Measurements from ENCODE around the gene CCDC149.
A peak's percentile ranks its signal among the peaks of the same experiment; 100 is the strongest.

The CCDC149 gene

DNA sequence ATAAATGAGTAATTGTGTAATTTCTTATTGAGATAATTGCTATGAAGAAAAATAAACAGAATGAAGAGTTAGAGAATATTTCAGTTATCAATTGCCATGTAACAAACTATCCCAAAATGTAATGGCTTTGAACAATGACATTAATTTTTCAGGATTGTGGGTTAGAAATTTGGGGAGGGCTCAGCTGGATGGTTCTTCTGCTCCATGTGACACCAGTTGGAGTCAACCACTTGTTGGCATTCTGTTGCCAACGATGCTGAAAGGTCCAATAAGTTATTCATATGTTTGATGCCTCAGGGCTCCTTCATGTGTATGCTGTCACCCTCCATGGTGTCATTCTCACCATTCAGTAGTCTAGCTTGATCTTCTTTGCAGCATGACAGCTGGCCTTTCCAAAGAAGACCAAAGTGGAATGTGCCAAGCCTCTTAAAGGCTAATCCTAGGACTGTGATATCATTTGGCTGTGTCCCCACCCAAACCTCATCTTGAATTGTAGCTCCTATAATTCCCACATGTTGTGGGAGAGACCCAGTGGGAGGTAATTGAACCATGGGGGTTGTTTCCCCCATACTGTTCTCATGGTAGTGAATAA is 20.9 kb upstream of the CCDC149 start:
- Histone ChIP-seq H3K36me3 (ENCODE audit: control insufficient read depth, insufficient read depth, low read length) (no peaks in the 10 kb centered on the region), H3K4me3 (ENCODE audit: extremely low read depth, insufficient read depth, low read length, poor library complexity, severe bottlenecking) (no peak overlapping the region), H3K9me3 (ENCODE audit: control insufficient read depth, low read length) (peaks cover 6% of the 10 kb centered on the region), H3K4me1 (ENCODE audit: control insufficient read depth, insufficient read depth, low read length, poor library complexity, severe bottlenecking) (no peaks in the 10 kb centered on the region), H3K27ac (ENCODE audit: low read depth, low read length, severe bottlenecking) (no peak overlapping the region)
- 71 to 83% methylated on average over 1 of the region's 1 CpG for WGBS, 2 experiments (ENCODE audit: insufficient coverage in 2 of 2)

DNA sequence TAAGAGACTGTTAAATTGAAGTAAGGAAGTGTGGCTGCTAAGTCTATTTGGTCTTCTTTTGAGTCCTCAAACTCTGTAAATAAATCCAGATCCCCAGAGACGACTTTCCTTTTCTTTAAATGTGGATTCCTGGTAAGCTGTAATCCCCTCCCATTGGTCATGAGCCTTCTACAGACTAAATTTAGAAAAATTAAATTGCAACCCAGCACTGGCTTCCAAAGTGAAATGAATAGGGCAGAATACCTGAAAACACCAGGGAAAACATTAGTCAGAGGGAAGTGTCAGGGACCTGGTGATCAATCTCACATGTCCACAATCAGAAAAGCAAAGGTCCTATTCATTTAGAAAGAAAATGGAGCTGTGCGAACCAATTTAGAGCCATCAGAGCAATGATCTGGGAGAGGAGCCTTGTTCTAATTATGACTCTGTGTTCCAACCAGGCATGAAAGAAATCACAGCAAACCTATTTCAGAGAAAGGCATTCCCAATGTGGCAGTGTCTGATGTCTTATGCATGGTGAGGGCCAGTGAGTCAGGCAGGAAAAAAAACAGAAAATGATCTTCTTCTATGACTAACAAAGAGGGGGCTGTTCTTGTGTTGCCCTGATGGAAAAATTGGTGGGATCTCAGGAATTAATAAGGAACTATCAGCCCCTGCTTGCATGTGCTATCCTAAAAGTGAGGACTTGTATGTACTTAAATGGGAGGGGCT is 19.8 kb upstream of the CCDC149 start:
- WGBS, 2 experiments (ENCODE audit: insufficient coverage in 2 of 2) = 80 to 83% methylated on average over 1 of the region's 2 CpGs
- H3K27ac ChIP-seq (ENCODE audit: low read depth, low read length, severe bottlenecking) = peak overlapping the region; percentile 51
- no peaks in the 10 kb centered on the region for H3K4me1 ChIP-seq (ENCODE audit: control insufficient read depth, insufficient read depth, low read length, poor library complexity, severe bottlenecking)
- H3K9me3 ChIP-seq (ENCODE audit: control insufficient read depth, low read length) = peaks cover 2% of the 10 kb centered on the region
- no peaks in the 10 kb centered on the region for H3K36me3 ChIP-seq (ENCODE audit: control insufficient read depth, insufficient read depth, low read length)
- H3K4me3 ChIP-seq (ENCODE audit: extremely low read depth, insufficient read depth, low read length, poor library complexity, severe bottlenecking) = no peak overlapping the region

DNA sequence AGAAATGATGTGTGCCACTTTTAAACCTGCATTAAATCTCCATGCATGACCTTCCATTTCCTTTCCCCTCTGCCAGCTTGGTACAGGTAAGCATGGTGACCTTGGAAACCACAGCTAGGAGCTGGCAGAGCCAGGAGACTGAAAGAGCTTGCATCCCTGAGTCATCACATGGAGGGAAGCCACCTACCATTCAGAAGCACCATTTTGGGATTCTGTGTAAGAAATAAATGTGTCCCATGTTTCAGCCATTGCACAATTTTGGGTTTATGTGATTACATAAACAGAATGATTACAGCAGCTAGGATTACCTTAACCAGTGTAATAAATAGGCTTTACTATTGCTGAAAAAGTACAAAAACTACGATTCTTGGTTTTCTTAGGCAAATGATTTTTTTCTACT is 17.3 kb upstream of the CCDC149 start:
- no peaks in the 10 kb centered on the region for H3K9me3 ChIP-seq (ENCODE audit: control insufficient read depth, low read length)
- no CpG with 5 or more reads among the region's 1 CpG for WGBS, 2 experiments (ENCODE audit: insufficient coverage in 2 of 2)
- no peak overlapping the region for H3K27ac ChIP-seq (ENCODE audit: low read depth, low read length, severe bottlenecking)
- H3K4me3 ChIP-seq (ENCODE audit: extremely low read depth, insufficient read depth, low read length, poor library complexity, severe bottlenecking) = no peak overlapping the region
- H3K4me1 ChIP-seq (ENCODE audit: control insufficient read depth, insufficient read depth, low read length, poor library complexity, severe bottlenecking) = no peaks in the 10 kb centered on the region
- H3K36me3 ChIP-seq (ENCODE audit: control insufficient read depth, insufficient read depth, low read length) = no peaks in the 10 kb centered on the region

DNA sequence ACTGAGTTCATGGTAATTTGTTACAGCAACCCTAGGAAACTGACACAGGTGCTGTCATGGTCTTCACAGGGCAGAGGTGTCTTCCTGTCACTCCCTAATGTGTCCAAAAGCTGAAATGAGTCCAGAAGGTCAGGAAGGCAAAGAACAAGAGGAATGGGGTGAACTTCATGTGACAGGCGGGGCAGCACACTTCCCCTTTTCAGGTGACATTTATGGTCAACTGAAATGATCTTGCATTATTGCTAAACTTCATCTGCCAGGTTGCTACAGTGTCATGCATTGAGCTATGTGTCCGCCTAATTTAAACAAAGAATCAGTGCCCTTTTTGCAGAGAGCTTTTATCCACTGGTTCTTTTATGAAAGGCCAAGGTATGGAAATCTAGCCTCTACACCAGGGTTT is 15.9 kb upstream of the CCDC149 start:
- 96 to 100% methylated on average over 2 of the region's 2 CpGs for whole genome bisulfite sequencing, 2 experiments (ENCODE audit: insufficient coverage in 2 of 2)
- H3K27ac ChIP-seq (ENCODE audit: low read depth, low read length, severe bottlenecking) = no peak overlapping the region
- no peaks in the 10 kb centered on the region for H3K36me3 ChIP-seq (ENCODE audit: control insufficient read depth, insufficient read depth, low read length)
- H3K9me3 ChIP-seq (ENCODE audit: control insufficient read depth, low read length) = peaks cover 6% of the 10 kb centered on the region
- H3K4me3 ChIP-seq (ENCODE audit: extremely low read depth, insufficient read depth, low read length, poor library complexity, severe bottlenecking) = no peak overlapping the region
- no peaks in the 10 kb centered on the region for H3K4me1 ChIP-seq (ENCODE audit: control insufficient read depth, insufficient read depth, low read length, poor library complexity, severe bottlenecking)

DNA sequence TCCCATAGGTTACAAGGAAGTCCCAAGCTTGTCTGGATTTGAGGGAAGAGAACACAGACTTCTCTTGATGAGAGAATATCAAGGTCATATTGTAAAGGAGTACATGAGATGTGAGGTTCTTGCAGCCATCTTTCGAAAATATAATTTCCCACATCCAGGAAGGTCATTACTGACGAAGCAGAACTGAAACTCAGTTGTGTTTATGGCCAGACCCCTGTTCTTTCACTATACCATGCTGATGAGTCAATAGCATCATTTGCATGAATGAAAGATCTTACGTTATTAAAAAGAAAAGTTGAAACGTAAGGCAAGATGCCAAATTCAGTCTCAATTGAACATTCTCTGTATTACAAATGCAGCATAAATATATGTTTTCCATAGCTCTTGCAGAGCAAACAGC is 14.2 kb upstream of the CCDC149 start:
- H3K4me3 ChIP-seq (ENCODE audit: extremely low read depth, insufficient read depth, low read length, poor library complexity, severe bottlenecking) = no peak overlapping the region
- peaks cover 6% of the 10 kb centered on the region for H3K9me3 ChIP-seq (ENCODE audit: control insufficient read depth, low read length)
- H3K4me1 ChIP-seq (ENCODE audit: control insufficient read depth, insufficient read depth, low read length, poor library complexity, severe bottlenecking) = no peaks in the 10 kb centered on the region
- H3K27ac ChIP-seq (ENCODE audit: low read depth, low read length, severe bottlenecking) = no peak overlapping the region
- H3K36me3 ChIP-seq (ENCODE audit: control insufficient read depth, insufficient read depth, low read length) = no peaks in the 10 kb centered on the region
- 93 to 100% methylated on average over 1 to 4 of the region's 4 CpGs for WGBS, 2 experiments (ENCODE audit: insufficient coverage in 2 of 2)

DNA sequence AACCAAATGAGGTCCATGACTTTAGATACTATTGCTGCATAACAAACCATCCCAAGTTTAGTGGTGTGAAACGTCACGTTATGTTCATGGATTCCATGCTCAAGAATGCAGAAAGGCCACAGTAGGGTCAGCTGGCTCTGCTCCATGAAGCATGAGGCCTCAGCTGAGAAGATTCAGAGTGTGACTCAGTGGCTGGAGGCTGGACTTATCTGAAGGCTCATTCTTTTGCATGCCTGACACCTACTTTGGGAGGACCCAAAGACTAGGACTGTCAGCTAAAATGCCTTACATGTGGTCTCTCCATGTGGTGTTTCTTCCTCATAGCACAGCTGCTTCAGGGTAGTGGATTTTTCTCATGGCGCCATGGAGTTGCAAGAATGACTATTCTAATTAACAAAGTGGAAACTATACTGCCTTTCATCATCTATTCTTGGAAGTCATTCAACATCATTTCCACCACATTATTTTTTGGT is 11.5 kb upstream of the CCDC149 start:
- H3K36me3 ChIP-seq (ENCODE audit: control insufficient read depth, insufficient read depth, low read length) = no peaks in the 10 kb centered on the region
- no peak overlapping the region for H3K27ac ChIP-seq (ENCODE audit: low read depth, low read length, severe bottlenecking)
- H3K4me1 ChIP-seq (ENCODE audit: control insufficient read depth, insufficient read depth, low read length, poor library complexity, severe bottlenecking) = no peaks in the 10 kb centered on the region
- no peak overlapping the region for H3K4me3 ChIP-seq (ENCODE audit: extremely low read depth, insufficient read depth, low read length, poor library complexity, severe bottlenecking)
- peaks cover 11% of the 10 kb centered on the region for H3K9me3 ChIP-seq (ENCODE audit: control insufficient read depth, low read length)
- 94 to 100% methylated on average over 2 of the region's 3 CpGs for WGBS, 2 experiments (ENCODE audit: insufficient coverage in 2 of 2)

DNA sequence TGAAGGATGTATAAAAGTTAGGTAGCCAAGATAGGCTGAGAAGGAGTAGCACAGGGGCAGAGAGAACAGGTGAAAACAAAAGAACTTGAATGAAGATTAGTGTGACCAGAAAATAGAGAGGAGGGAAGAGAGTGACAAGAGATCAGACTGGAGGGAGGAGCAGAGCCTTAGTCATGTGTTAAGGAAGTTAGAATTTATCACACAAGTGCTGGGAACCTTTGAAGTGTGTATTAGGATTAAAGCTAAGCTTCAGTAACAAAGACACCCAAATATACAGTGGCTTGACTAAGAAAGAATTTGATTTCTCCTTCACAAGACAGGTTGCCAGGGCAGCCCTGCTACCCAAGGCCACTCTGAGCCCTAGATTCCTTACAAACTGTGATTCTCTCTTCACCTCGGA is 10.7 kb upstream of the CCDC149 start:
- WGBS, 2 experiments (ENCODE audit: insufficient coverage in 2 of 2) = 100% methylated on average over 1 of the region's 1 CpG; no CpG with 5 or more reads in 1 of the 2 experiments
- H3K27ac ChIP-seq (ENCODE audit: low read depth, low read length, severe bottlenecking) = no peak overlapping the region

DNA sequence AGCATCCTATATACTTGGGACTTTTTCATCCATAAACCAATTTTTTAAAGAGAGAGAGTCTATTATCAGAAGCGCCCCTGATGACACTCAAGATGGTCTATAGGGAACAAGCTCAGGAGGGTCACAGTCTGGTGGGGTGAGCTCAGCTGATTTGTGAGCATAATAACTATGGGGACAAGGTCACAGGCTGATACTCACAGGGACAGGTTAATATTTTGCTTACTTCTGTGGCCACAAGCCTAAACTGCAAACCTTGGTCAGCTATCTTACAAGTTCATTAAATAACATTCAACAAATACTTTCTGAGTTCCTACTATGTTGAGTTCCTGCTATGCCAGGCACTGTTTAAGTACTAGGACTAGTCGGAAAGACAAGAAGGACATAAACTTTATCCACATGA is 10.2 kb upstream of the CCDC149 start:
- H3K36me3 ChIP-seq (ENCODE audit: control insufficient read depth, insufficient read depth, low read length) = no peaks in the 10 kb centered on the region
- H3K4me1 ChIP-seq (ENCODE audit: control insufficient read depth, insufficient read depth, low read length, poor library complexity, severe bottlenecking) = no peaks in the 10 kb centered on the region
- no peak overlapping the region for H3K27ac ChIP-seq (ENCODE audit: low read depth, low read length, severe bottlenecking)
- 80 to 86% methylated on average over 1 of the region's 2 CpGs for WGBS, 2 experiments (ENCODE audit: insufficient coverage in 2 of 2)
- no peak overlapping the region for H3K4me3 ChIP-seq (ENCODE audit: extremely low read depth, insufficient read depth, low read length, poor library complexity, severe bottlenecking)
- peaks cover 11% of the 10 kb centered on the region for H3K9me3 ChIP-seq (ENCODE audit: control insufficient read depth, low read length)

More for the DNA sequence above, 10.7 kb upstream of the CCDC149 start:
- H3K4me3 ChIP-seq (ENCODE audit: extremely low read depth, insufficient read depth, low read length, poor library complexity, severe bottlenecking) = no peak overlapping the region
- H3K4me1 ChIP-seq (ENCODE audit: control insufficient read depth, insufficient read depth, low read length, poor library complexity, severe bottlenecking) = no peaks in the 10 kb centered on the region
- no peaks in the 10 kb centered on the region for H3K36me3 ChIP-seq (ENCODE audit: control insufficient read depth, insufficient read depth, low read length)
- H3K9me3 ChIP-seq (ENCODE audit: control insufficient read depth, low read length) = peaks cover 11% of the 10 kb centered on the region

DNA sequence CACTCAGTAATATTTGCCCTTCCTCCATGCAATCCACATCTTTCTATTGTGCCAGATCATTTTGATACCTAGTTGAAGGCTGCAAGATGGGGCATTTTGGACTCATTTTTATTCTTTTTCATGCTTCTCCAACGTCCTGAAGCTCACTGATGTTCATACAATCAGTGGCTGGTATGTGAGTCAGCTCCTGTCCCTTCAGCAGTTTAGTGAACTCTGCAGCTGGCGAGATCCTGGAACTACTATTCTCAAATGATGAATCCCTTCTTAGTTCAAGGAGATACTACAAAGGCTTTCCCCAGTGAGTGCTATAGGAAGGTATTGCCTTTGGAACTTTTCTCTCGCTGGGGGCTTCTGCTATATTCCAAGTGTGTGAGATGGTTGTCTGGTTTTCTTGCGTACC is 9.6 kb upstream of the CCDC149 start:
- Histone ChIP-seq H3K4me1 (ENCODE audit: control insufficient read depth, insufficient read depth, low read length, poor library complexity, severe bottlenecking) (no peaks in the 10 kb centered on the region), H3K27ac (ENCODE audit: low read depth, low read length, severe bottlenecking) (no peak overlapping the region), H3K4me3 (ENCODE audit: extremely low read depth, insufficient read depth, low read length, poor library complexity, severe bottlenecking) (no peak overlapping the region), H3K36me3 (ENCODE audit: control insufficient read depth, insufficient read depth, low read length) (no peaks in the 10 kb centered on the region), H3K9me3 (ENCODE audit: control insufficient read depth, low read length) (peaks cover 11% of the 10 kb centered on the region)
- WGBS, 2 experiments (ENCODE audit: insufficient coverage in 2 of 2) = 60 to 72% methylated on average over 1 to 3 of the region's 4 CpGs

DNA sequence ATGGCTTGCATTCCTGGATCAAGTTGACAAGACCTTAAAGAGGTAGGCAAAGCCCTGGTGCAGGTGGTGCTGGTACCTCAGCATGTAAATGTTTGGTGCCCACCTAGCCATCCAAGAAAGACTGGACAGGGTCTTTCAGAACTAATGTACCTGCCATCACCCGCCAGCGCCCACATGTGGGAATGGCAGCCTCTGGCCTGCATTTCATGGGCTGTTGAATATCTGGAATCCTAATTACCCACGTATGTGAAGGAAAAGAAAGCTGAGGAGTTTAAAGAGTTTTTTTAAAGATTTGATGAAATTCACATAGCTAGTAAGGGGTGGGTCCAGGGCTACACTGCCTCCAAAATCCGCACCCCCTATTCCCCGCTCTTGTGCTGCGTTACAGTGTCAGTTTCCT is 8.6 kb upstream of the CCDC149 start:
- Histone ChIP-seq H3K36me3 (ENCODE audit: control insufficient read depth, insufficient read depth, low read length) (no peaks in the 10 kb centered on the region), H3K27ac (ENCODE audit: low read depth, low read length, severe bottlenecking) (no peak overlapping the region), H3K4me1 (ENCODE audit: control insufficient read depth, insufficient read depth, low read length, poor library complexity, severe bottlenecking) (no peaks in the 10 kb centered on the region), H3K9me3 (ENCODE audit: control insufficient read depth, low read length) (peaks cover 11% of the 10 kb centered on the region), H3K4me3 (ENCODE audit: extremely low read depth, insufficient read depth, low read length, poor library complexity, severe bottlenecking) (no peak overlapping the region)
- WGBS, 2 experiments (ENCODE audit: insufficient coverage in 2 of 2) = 96 to 100% methylated on average over 2 to 3 of the region's 6 CpGs

DNA sequence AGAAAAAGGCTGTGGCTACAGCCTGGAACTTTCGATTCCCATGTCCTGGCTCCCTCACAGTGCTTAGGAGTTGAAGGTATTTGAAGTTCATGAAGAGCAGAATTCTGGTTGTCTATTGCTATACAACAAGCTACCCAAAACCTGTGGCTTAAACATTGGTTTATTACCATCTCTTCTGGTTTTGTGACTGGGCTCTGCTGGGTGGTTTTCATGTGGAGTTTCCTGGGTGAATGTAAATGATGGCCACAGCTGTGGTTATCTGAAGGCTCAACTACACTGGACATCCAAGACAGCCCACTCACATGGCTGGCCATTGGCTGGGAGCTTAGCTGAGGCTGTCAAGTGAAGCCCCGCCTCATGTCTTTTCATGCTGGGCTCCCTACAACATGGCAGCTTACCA is 7.2 kb upstream of the CCDC149 start:
- peaks cover 9% of the 10 kb centered on the region for H3K9me3 ChIP-seq (ENCODE audit: control insufficient read depth, low read length)
- 67 to 85% methylated on average over 1 to 2 of the region's 2 CpGs for WGBS, 2 experiments (ENCODE audit: insufficient coverage in 2 of 2)
- no peak overlapping the region for H3K4me3 ChIP-seq (ENCODE audit: extremely low read depth, insufficient read depth, low read length, poor library complexity, severe bottlenecking)
- H3K36me3 ChIP-seq (ENCODE audit: control insufficient read depth, insufficient read depth, low read length) = no peaks in the 10 kb centered on the region
- no peak overlapping the region for H3K27ac ChIP-seq (ENCODE audit: low read depth, low read length, severe bottlenecking)
- H3K4me1 ChIP-seq (ENCODE audit: control insufficient read depth, insufficient read depth, low read length, poor library complexity, severe bottlenecking) = no peaks in the 10 kb centered on the region

Data from mesodermal cell (in vitro differentiated cells).